Measurements from ENCODE around the gene S100A8.

The S100A8 gene

DNA sequence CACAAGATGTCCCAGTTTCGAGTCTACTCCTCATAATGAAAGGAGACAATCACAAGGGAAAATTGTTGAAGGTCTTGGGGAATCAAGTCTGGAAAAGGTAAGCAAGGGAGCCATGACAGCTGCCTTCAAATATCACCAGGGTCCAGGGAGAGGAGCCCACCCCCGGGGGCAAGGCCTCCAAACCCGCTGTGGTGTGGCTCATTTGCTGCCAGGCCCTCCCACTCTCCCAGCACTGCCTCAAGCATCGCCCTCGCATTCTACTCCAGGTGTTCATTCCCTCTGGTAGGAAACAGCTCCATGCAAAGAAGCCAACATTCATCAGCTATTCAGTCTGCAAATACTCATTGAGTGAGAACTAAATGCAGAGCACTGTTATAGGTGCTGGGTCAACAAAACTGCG is 24.6 kb downstream of the S100A8 start:
- Histone ChIP-seq H3K27me3 (ENCODE audit: low read length) (no peaks in the 10 kb centered on the region), H3K27ac (ENCODE audit: low read depth, low read length) (no peak overlapping the region), H3K4me3 (ENCODE audit: insufficient read depth, low read length, poor library complexity, severe bottlenecking) (no peak overlapping the region), H3K4me2 (ENCODE audit: low read depth, low read length, poor library complexity, severe bottlenecking) (no peak overlapping the region), H3K9me2 (replicated peaks; ENCODE audit: insufficient read depth, low read length) (no peaks in the 10 kb centered on the region), H3F3A (ENCODE audit: insufficient read depth) (no peaks in the 10 kb centered on the region), H2AFZ (ENCODE audit: low read depth, low read length, severe bottlenecking) (no peak overlapping the region), H3K9me3 (ENCODE audit: insufficient read depth, low read length) (no peaks in the 10 kb centered on the region), H4K20me1 (ENCODE audit: low read depth, low read length) (no peaks in the 10 kb centered on the region), H3K79me2 (ENCODE audit: insufficient read depth, low read length) (no peaks in the 10 kb centered on the region), H3K36me3 (ENCODE audit: low read length) (no peaks in the 10 kb centered on the region), H3K9ac (ENCODE audit: low read length) (no peak overlapping the region)
- no peak for TF ChIP-seq EZH2phosphoT487 (conservative IDR thresholded peaks at IDR 0.05; ENCODE audit: low read length)
- TF ChIP-seq, protein P1, sequence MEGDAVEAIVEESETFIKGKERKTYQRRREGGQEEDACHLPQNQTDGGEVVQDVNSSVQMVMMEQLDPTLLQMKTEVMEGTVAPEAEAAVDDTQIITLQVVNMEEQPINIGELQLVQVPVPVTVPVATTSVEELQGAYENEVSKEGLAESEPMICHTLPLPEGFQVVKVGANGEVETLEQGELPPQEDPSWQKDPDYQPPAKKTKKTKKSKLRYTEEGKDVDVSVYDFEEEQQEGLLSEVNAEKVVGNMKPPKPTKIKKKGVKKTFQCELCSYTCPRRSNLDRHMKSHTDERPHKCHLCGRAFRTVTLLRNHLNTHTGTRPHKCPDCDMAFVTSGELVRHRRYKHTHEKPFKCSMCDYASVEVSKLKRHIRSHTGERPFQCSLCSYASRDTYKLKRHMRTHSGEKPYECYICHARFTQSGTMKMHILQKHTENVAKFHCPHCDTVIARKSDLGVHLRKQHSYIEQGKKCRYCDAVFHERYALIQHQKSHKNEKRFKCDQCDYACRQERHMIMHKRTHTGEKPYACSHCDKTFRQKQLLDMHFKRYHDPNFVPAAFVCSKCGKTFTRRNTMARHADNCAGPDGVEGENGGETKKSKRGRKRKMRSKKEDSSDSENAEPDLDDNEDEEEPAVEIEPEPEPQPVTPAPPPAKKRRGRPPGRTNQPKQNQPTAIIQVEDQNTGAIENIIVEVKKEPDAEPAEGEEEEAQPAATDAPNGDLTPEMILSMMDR (IDR thresholded peaks at IDR 0.05; ENCODE audit: insufficient read depth, low read length, poor library complexity, severe bottlenecking): no peak

- Histone ChIP-seq H3F3A (ENCODE audit: insufficient read depth) (no peaks in the 10 kb centered on the region), H3K9ac (ENCODE audit: low read length) (no peak overlapping the region), H3K9me2 (replicated peaks; ENCODE audit: insufficient read depth, low read length) (no peaks in the 10 kb centered on the region), H3K27me3 (ENCODE audit: low read length) (no peaks in the 10 kb centered on the region), H3K4me3 (ENCODE audit: insufficient read depth, low read length, poor library complexity, severe bottlenecking) (no peak overlapping the region), H3K36me3 (ENCODE audit: low read length) (no peaks in the 10 kb centered on the region), H3K9me3 (ENCODE audit: insufficient read depth, low read length) (no peaks in the 10 kb centered on the region), H4K20me1 (ENCODE audit: low read depth, low read length) (no peaks in the 10 kb centered on the region), H3K79me2 (ENCODE audit: insufficient read depth, low read length) (no peaks in the 10 kb centered on the region), H3K4me2 (ENCODE audit: low read depth, low read length, poor library complexity, severe bottlenecking) (no peak overlapping the region), H3K27ac (ENCODE audit: low read depth, low read length) (no peak overlapping the region), H2AFZ (ENCODE audit: low read depth, low read length, severe bottlenecking) (no peak overlapping the region)
- TF ChIP-seq, protein P1 (IDR thresholded peaks at IDR 0.05; ENCODE audit: insufficient read depth, low read length, poor library complexity, severe bottlenecking): no peak
- TF ChIP-seq EZH2phosphoT487 (conservative IDR thresholded peaks at IDR 0.05; ENCODE audit: low read length): no peak
Observed at GRCh38 chr1:153365696-153366095, 25.2 kb downstream of the S100A8 start.

- H3F3A ChIP-seq (ENCODE audit: insufficient read depth): no peaks in the 10 kb centered on the region
- H3K4me2 ChIP-seq (ENCODE audit: low read depth, low read length, poor library complexity, severe bottlenecking): no peak overlapping the region
- no peaks in the 10 kb centered on the region for H3K9me2 ChIP-seq (replicated peaks; ENCODE audit: insufficient read depth, low read length)
- H3K9ac ChIP-seq (ENCODE audit: low read length): no peak overlapping the region
- H3K27ac ChIP-seq (ENCODE audit: low read depth, low read length): no peak overlapping the region
- H3K4me3 ChIP-seq (ENCODE audit: insufficient read depth, low read length, poor library complexity, severe bottlenecking): no peak overlapping the region
- no peaks in the 10 kb centered on the region for H4K20me1 ChIP-seq (ENCODE audit: low read depth, low read length)
- TF ChIP-seq EZH2phosphoT487 (conservative IDR thresholded peaks at IDR 0.05; ENCODE audit: low read length): no peak
- TF ChIP-seq, protein P1 (IDR thresholded peaks at IDR 0.05; ENCODE audit: insufficient read depth, low read length, poor library complexity, severe bottlenecking): no peak
- H3K27me3 ChIP-seq (ENCODE audit: low read length): no peaks in the 10 kb centered on the region
- no peaks in the 10 kb centered on the region for H3K9me3 ChIP-seq (ENCODE audit: insufficient read depth, low read length)
- no peaks in the 10 kb centered on the region for H3K36me3 ChIP-seq (ENCODE audit: low read length)
- H3K79me2 ChIP-seq (ENCODE audit: insufficient read depth, low read length): no peaks in the 10 kb centered on the region
- H2AFZ ChIP-seq (ENCODE audit: low read depth, low read length, severe bottlenecking): no peak overlapping the region
Observed at GRCh38 chr1:153364766-153365666, 25.9 kb downstream of the S100A8 start.
